Measurements from ENCODE around the gene HUNK. TPM values are rescaled to one million over a fixed set of nuclear protein-coding genes. Genes with fewer than 3 reads are reported as not detected.
"Not testable (repeated sequence)": the region's sequence is repeated elsewhere in the genome, so short reads cannot be mapped to it uniquely, and the experiment has no call there.

HUNK gene
- total RNA-seq, 1 experiment from 2014 or later = 4.8 TPM

GRCh38 chr21:31946231-31946630 is 73.4 kb downstream of the HUNK start:
- intact Hi-C loops (cut with micrococcal nuclease; ENCODE audit: unreplicated experiment) = loop anchor here (10.0 kb wide), 1 partner anchor 71 kb away; the partner anchor contains the start of gene HUNK
- Histone ChIP-seq H3K4me3 (ENCODE audit: low read depth, low read length) (no peak overlapping the region), H3K27me3 (replicated peaks; ENCODE audit: control insufficient read depth, insufficient read depth, low read length) (no peaks in the 10 kb centered on the region), H3K36me3 (ENCODE audit: control insufficient read depth, insufficient read depth, low read length) (no peaks in the 10 kb centered on the region), H3K9me3 (no peaks in the 10 kb centered on the region), H3K4me1 (peaks cover 27% of the 10 kb centered on the region)
- H3K4me1 Mint-ChIP-seq (ENCODE audit: low read depth, unreplicated experiment) = peaks cover 15% of the 10 kb centered on the region
- H3K9me3 Mint-ChIP-seq (ENCODE audit: unreplicated experiment) = no peaks in the 10 kb centered on the region
- no peak overlapping the region for H3K4me3 Mint-ChIP-seq (ENCODE audit: unreplicated experiment)
- ChIA-PET CTCF (no interaction called here), POLR2A (no interaction called here)
- no peak for DNase-seq
- no peak for TF ChIP-seq CTCF (IDR thresholded peaks at IDR 0.05; ENCODE audit: insufficient read depth in 1 of 2, low read depth in 1 of 2, low read length in 1 of 2, severe bottlenecking in 1 of 2, unreplicated experiment in 1 of 2)
- H3K36me3 Mint-ChIP-seq (ENCODE audit: insufficient read depth, unreplicated experiment) = peaks cover 4% of the 10 kb centered on the region
- no peak overlapping the region for H3K27ac Mint-ChIP-seq (ENCODE audit: unreplicated experiment)
- H3K27me3 Mint-ChIP-seq (ENCODE audit: insufficient read depth, unreplicated experiment) = no peaks in the 10 kb centered on the region
- BruUV-seq (replicated peaks) = no TSS peak

- H3K36me3 ChIP-seq (ENCODE audit: control insufficient read depth, insufficient read depth, low read length); BruUV-seq (replicated peaks); H3K4me3 ChIP-seq (ENCODE audit: low read depth, low read length); DNase-seq; H3K27ac Mint-ChIP-seq (ENCODE audit: unreplicated experiment); CTCF ChIA-PET; H3K4me3 Mint-ChIP-seq (ENCODE audit: unreplicated experiment); H3K27me3 Mint-ChIP-seq (ENCODE audit: insufficient read depth, unreplicated experiment); POLR2A ChIA-PET; H3K36me3 Mint-ChIP-seq (ENCODE audit: insufficient read depth, unreplicated experiment); H3K9me3 ChIP-seq; H3K9me3 Mint-ChIP-seq (ENCODE audit: unreplicated experiment); H3K27me3 ChIP-seq (replicated peaks; ENCODE audit: control insufficient read depth, insufficient read depth, low read length): not testable (repeated sequence)
- peaks cover 14% of the 10 kb centered on the region for H3K4me1 Mint-ChIP-seq (ENCODE audit: low read depth, unreplicated experiment)
- intact Hi-C loops (cut with micrococcal nuclease; ENCODE audit: unreplicated experiment) = loop anchor here (10.0 kb wide), 1 partner anchor 72 kb away; the partner anchor contains the start of gene HUNK
- H3K4me1 ChIP-seq = peaks cover 27% of the 10 kb centered on the region
Measured at GRCh38 chr21:31946876-31947550, 74.2 kb downstream of the HUNK start.

- Histone ChIP-seq H3K4me1 (peaks cover 12% of the 10 kb centered on the region), H3K9me3 (no peaks in the 10 kb centered on the region), H3K27me3 (replicated peaks; ENCODE audit: control insufficient read depth, insufficient read depth, low read length) (no peaks in the 10 kb centered on the region), H3K4me3 (ENCODE audit: low read depth, low read length) (no peak overlapping the region), H3K36me3 (ENCODE audit: control insufficient read depth, insufficient read depth, low read length) (no peaks in the 10 kb centered on the region)
- no peak for TF ChIP-seq CTCF (IDR thresholded peaks at IDR 0.05; ENCODE audit: insufficient read depth in 1 of 2, low read depth in 1 of 2, low read length in 1 of 2, severe bottlenecking in 1 of 2, unreplicated experiment in 1 of 2)
- no TSS peak for BruUV-seq (replicated peaks)
- intact Hi-C loops (cut with micrococcal nuclease; ENCODE audit: unreplicated experiment) = loop anchor here (10.0 kb wide), 1 partner anchor 74 kb away; the partner anchor contains the start of gene HUNK
- Mint-ChIP-seq H3K4me1 (ENCODE audit: low read depth, unreplicated experiment) (peaks cover 5% of the 10 kb centered on the region), H3K36me3 (ENCODE audit: insufficient read depth, unreplicated experiment) (peaks cover 4% of the 10 kb centered on the region), H3K27me3 (ENCODE audit: insufficient read depth, unreplicated experiment) (no peaks in the 10 kb centered on the region), H3K9me3 (ENCODE audit: unreplicated experiment) (no peaks in the 10 kb centered on the region), H3K27ac (ENCODE audit: unreplicated experiment) (no peak overlapping the region), H3K4me3 (ENCODE audit: unreplicated experiment) (no peak overlapping the region)
- ChIA-PET POLR2A (no interaction called here), CTCF (no interaction called here)
- no peak for DNase-seq
Measured at GRCh38 chr21:31948676-31949075, 75.9 kb downstream of the HUNK start.
